B cell (primary cell): ENCODE measurements around the gene RAD50. TPM values are rescaled to one million over a fixed set of nuclear protein-coding genes. Genes with fewer than 3 reads are reported as not detected.

Experiments
- ATAC-seq: fragments of 200-7000 bp; cut with Tn5 transposase; one replicate; pipeline ENCODE4 v1.10.0; 2021; ENCODE audit warnings: low read depth, mild to moderate bottlenecking, moderate number of reproducible peaks, moderate library complexity
- CTCF ChIA-PET: fragments of 350-600 bp; sonication (Branson Sonifier 250); formaldehyde crosslinking; loops from one replicate; lab custom pipeline; 2021; ENCODE audit warnings: antibody characterized with exemption, inconsistent platforms; lab: Charles Lee
- POLR2A ChIA-PET: fragments of 350-600 bp; sonication (Branson Sonifier 250); formaldehyde crosslinking; loops from one replicate; lab custom pipeline; 2021; ENCODE audit warnings: antibody characterized with exemption; lab: Charles Lee
- DNase-seq: peaks from one replicate; pipeline ENCODE4 v3.0.0; 2013
- H2AFZ ChIP-seq: 2 replicates; pipeline ENCODE4 v1.6.1; 2012; ENCODE audit warnings: mild to moderate bottlenecking, low read depth, low read length; ENCODE audit not compliant: insufficient read depth, poor library complexity, severe bottlenecking
- H3K27ac ChIP-seq, 2 donors: 1 replicate in 1 of 2; 2 replicates in 1 of 2; pipeline ENCODE4 v1.5.1; 2012 to 2013; ENCODE audit warnings: low read length in 2 of 2, mild to moderate bottlenecking in 2 of 2, moderate library complexity in 1 of 2
- H3K27me3 ChIP-seq, 4 experiments: fragments of 200-600 bp in 1 of 4; sonication (generic) in 1 of 4; replicated peaks in 1 of 4; 1 replicate in 2 of 4; 2 replicates in 2 of 4; pipeline versions ENCODE4 v1.6.1 to v1.7.0; 2013 to 2016; ENCODE audit warnings: low read length in 3 of 4, mild to moderate bottlenecking in 2 of 4, mixed read lengths in 1 of 4, moderate library complexity in 1 of 4; ENCODE audit not compliant: insufficient read depth in 4 of 4, control insufficient read depth in 3 of 4; ENCODE audit errors: control extremely low read depth in 1 of 4
- H3K36me3 ChIP-seq, 2 experiments: replicated peaks in 1 of 2; 1 replicate in 1 of 2; 2 replicates in 1 of 2; pipeline versions ENCODE4 v1.6.1 to v1.7.1; 2013; ENCODE audit warnings: low read length in 1 of 2; ENCODE audit not compliant: insufficient read depth in 2 of 2, control insufficient read depth in 1 of 2; ENCODE audit errors: control extremely low read depth in 1 of 2, extremely low read depth in 1 of 2
- H3K4me1 ChIP-seq, 2 donors: fragments of 200-600 bp in 1 of 2; sonication (generic) in 1 of 2; 1 replicate in 1 of 2; 2 replicates in 1 of 2; pipeline versions ENCODE4 v1.5.1 to v1.6.1; 2013 to 2017; ENCODE audit warnings: low read length in 2 of 2; ENCODE audit not compliant: control insufficient read depth in 2 of 2, insufficient read depth in 2 of 2
- H3K4me2 ChIP-seq: replicated peaks from 2 replicates; pipeline ENCODE3; 2012; ENCODE audit warnings: mild to moderate bottlenecking, low read depth, low read length; ENCODE audit not compliant: poor library complexity, severe bottlenecking
- H3K4me3 ChIP-seq, 5 experiments: fragments of 200-600 bp in 1 of 5; sonication (generic) in 1 of 5; 1 replicate in 3 of 5; 2 replicates in 2 of 5; pipeline versions ENCODE4 v1.5.1 to v1.7.0; 2011 to 2016; ENCODE audit warnings: low read length in 4 of 5, mild to moderate bottlenecking in 4 of 5, low read depth in 2 of 5, control low read depth in 1 of 5, moderate library complexity in 1 of 5; ENCODE audit not compliant: insufficient read depth in 1 of 5; ENCODE audit errors: control extremely low read depth in 1 of 5, extremely low read depth in 1 of 5
- H3K79me2 ChIP-seq: fragments of 200-600 bp; sonication (generic); one replicate; pipeline ENCODE4 v1.6.0; 2016; ENCODE audit warnings: low read length; ENCODE audit not compliant: control insufficient read depth, insufficient read depth
- H3K9ac ChIP-seq: fragments of 200-600 bp; sonication (generic); 2 replicates; pipeline ENCODE4 v1.6.1; 2017; ENCODE audit warnings: mild to moderate bottlenecking, low read length, moderate library complexity
- H3K9me3 ChIP-seq, 3 donors: one replicate each; pipeline versions ENCODE4 v1.6.1 to v1.7.1; 2013; ENCODE audit warnings: low read length in 2 of 3; ENCODE audit not compliant: control insufficient read depth in 2 of 3, insufficient read depth in 1 of 3; ENCODE audit errors: control extremely low read depth in 1 of 3
- H4K20me1 ChIP-seq: 2 replicates; pipeline ENCODE4 v1.6.0; 2012; ENCODE audit warnings: mild to moderate bottlenecking, low read length; ENCODE audit not compliant: insufficient read depth, control insufficient read depth, poor library complexity, severe bottlenecking
- H3K27ac Mint-ChIP-seq: one replicate; pipeline ENCODE4 v1.8.0; 2021; ENCODE audit warnings: mixed read lengths
- H3K27me3 Mint-ChIP-seq: one replicate; pipeline ENCODE4 v1.8.0; 2021; ENCODE audit warnings: mixed read lengths
- H3K4me1 Mint-ChIP-seq: one replicate; pipeline ENCODE4 v1.8.0; 2021; ENCODE audit warnings: mixed read lengths
- H3K4me3 Mint-ChIP-seq: one replicate; pipeline ENCODE4 v1.8.0; 2021; ENCODE audit warnings: mixed read lengths
- H3K9me3 Mint-ChIP-seq: one replicate; pipeline ENCODE4 v1.8.0; 2022; ENCODE audit warnings: mixed read lengths; ENCODE audit not compliant: insufficient read depth
- EZH2 ChIP-seq: IDR thresholded peaks from 2 replicates; pipeline ENCODE4 v1.6.1; 2012; ENCODE audit warnings: borderline replicate concordance, low read depth, mild to moderate bottlenecking, moderate library complexity, low read length; ENCODE audit not compliant: insufficient read depth, poor library complexity, severe bottlenecking
- WGBS: methylation state at CpG from one replicate; pipeline ENCODE4 v1.1.5; 2013; ENCODE audit warnings: missing lambda C conversion rate; ENCODE audit not compliant: insufficient coverage; 5-methylcytosine and 5-hydroxymethylcytosine counted together
- intact Hi-C: fragments of 100-400 bp; cut with micrococcal nuclease; formaldehyde crosslinking; loops from one replicate; pipeline ENCODE4 v1.10.0; 2022
- polyA plus RNA-seq: library from polyadenylated mRNA; depleted of rRNA; stranded (reverse); fragments of >200 nt; gene quantifications from 2 replicates; pipeline ENCODE4 v1.2.3, GENCODE V29; 2012
- total RNA-seq, 2 donors: library from RNA; stranded (reverse); fragments of 120-200 nt in 1 of 2; gene quantifications; 1 replicate in 1 of 2; 2 replicates in 1 of 2; pipeline versions ENCODE4 v1.2.3 to v1.2.4, GENCODE V29; 2013 to 2022
- TF ChIP-seq, protein P1 (sequence below): fragments of 200-600 bp; IDR thresholded peaks from one replicate; pipeline ENCODE4 v1.8.0; 2022; ENCODE audit warnings: antibody characterized with exemption, mild to moderate bottlenecking

RAD50 gene
- total and polyA plus RNA-seq, 2 donors (not counting 1 experiment from before 2014, with no cell fraction given): 11.2 to 32.7 TPM

- no peak overlapping the region for H2AFZ ChIP-seq
- H3K27me3 Mint-ChIP-seq: no peaks in the 10 kb centered on the region
- intact Hi-C loops: no loop called here
- no peak for ATAC-seq
- no peaks in the 10 kb centered on the region for H4K20me1 ChIP-seq
- H3K27ac ChIP-seq: no peak overlapping the region
- DNase-seq: no peak
- no peak overlapping the region for H3K9ac ChIP-seq
- H3K79me2 ChIP-seq: no peaks in the 10 kb centered on the region
- H3K9me3 Mint-ChIP-seq: no peaks in the 10 kb centered on the region
- H3K4me3 Mint-ChIP-seq: no peak overlapping the region
- no peaks in the 10 kb centered on the region for H3K9me3 ChIP-seq
- ChIA-PET CTCF (no interaction called here), POLR2A (interaction anchor here (0.6 kb wide), 1 partner anchor 321 kb away, joined by 6 read pairs; no protein-coding TSS in a partner anchor)
- H3K4me2 ChIP-seq: no peak overlapping the region
- no peaks in the 10 kb centered on the region for H3K36me3 ChIP-seq
- 96% methylated on average over 6 of the region's 7 CpGs for WGBS
- TF ChIP-seq EZH2: no peak
- TF ChIP-seq, protein P1, sequence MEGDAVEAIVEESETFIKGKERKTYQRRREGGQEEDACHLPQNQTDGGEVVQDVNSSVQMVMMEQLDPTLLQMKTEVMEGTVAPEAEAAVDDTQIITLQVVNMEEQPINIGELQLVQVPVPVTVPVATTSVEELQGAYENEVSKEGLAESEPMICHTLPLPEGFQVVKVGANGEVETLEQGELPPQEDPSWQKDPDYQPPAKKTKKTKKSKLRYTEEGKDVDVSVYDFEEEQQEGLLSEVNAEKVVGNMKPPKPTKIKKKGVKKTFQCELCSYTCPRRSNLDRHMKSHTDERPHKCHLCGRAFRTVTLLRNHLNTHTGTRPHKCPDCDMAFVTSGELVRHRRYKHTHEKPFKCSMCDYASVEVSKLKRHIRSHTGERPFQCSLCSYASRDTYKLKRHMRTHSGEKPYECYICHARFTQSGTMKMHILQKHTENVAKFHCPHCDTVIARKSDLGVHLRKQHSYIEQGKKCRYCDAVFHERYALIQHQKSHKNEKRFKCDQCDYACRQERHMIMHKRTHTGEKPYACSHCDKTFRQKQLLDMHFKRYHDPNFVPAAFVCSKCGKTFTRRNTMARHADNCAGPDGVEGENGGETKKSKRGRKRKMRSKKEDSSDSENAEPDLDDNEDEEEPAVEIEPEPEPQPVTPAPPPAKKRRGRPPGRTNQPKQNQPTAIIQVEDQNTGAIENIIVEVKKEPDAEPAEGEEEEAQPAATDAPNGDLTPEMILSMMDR: no peak
- H3K4me1 ChIP-seq: peaks cover 19 to 25% of the 10 kb centered on the region in 2 donors
- H3K4me3 ChIP-seq: no peak overlapping the region
- peaks cover 33% of the 10 kb centered on the region for H3K4me1 Mint-ChIP-seq
- no peaks in the 10 kb centered on the region for H3K27me3 ChIP-seq
- no peak overlapping the region for H3K27ac Mint-ChIP-seq
These were observed 122.4 kb downstream of the RAD50 start for GRCh38 chr5:132679166-132679565.

DNA sequence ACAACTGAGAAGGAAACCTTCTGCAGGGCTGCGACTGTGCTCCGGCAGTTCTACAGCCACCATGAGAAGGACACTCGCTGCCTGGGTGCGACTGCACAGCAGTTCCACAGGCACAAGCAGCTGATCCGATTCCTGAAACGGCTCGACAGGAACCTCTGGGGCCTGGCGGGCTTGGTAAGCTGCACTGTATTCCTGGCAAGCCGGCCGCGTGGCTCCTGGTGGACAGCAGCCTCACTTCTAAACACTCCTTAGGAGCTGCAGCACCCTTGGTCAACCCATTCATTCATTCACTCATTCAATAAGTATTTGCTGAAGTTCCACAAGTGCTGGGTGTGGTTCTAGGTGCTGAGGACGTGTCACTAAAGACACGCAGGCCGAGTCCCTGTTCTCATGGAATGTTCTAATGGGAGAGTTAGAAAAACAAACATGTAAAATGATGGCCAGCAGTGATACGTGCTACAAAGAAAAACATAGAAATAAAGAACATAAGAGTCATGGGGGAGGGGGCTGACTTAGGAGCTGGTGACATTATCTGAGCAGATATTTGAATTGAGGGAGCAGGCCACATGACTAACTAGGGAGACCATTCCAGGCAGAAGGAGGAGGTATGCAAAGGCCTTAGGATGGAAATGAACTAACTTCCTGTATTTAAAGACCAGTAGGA, 123.1 kb downstream of the RAD50 start:
- WGBS: 96% methylated on average over 15 of the region's 15 CpGs
- H3K27me3 Mint-ChIP-seq: no peaks in the 10 kb centered on the region
- H3K4me3 Mint-ChIP-seq: no peak overlapping the region
- CTCF ChIA-PET: no interaction called here
- DNase-seq (no peak), ATAC-seq (no peak)
- POLR2A ChIA-PET: interaction anchor here (0.6 kb wide), 1 partner anchor 322 kb away, joined by 6 read pairs; no protein-coding TSS in a partner anchor
- Histone ChIP-seq H4K20me1 (no peaks in the 10 kb centered on the region), H3K4me3 (no peak overlapping the region), H3K27ac (no peak overlapping the region), H2AFZ (no peak overlapping the region), H3K79me2 (no peaks in the 10 kb centered on the region), H3K9me3 (no peaks in the 10 kb centered on the region), H3K36me3 (no peaks in the 10 kb centered on the region), H3K4me1 (peaks cover 19 to 22% of the 10 kb centered on the region in 2 donors), H3K27me3 (no peaks in the 10 kb centered on the region), H3K9ac (no peak overlapping the region), H3K4me2 (no peak overlapping the region)
- intact Hi-C loops: no loop called here
- TF ChIP-seq EZH2: no peak
- TF ChIP-seq, protein P1: no peak
- H3K4me1 Mint-ChIP-seq: peaks cover 33% of the 10 kb centered on the region
- H3K27ac Mint-ChIP-seq: no peak overlapping the region
- no peaks in the 10 kb centered on the region for H3K9me3 Mint-ChIP-seq
